GM18505 (cell line): Measurements from ENCODE around the gene MBNL2.

ENCODE experiments used
- ATAC-seq: cut with Tn5 transposase; IDR thresholded peaks from one replicate; pipeline ENCODE4 v1.9.1; 2021; ENCODE audit not compliant: unreplicated experiment
- POLR2A ChIP-seq: IDR thresholded peaks from 4 replicates; pipeline ENCODE4 v1.6.1; 2011; ENCODE audit warnings: borderline replicate concordance; ENCODE audit not compliant: insufficient read depth, insufficient read length; ENCODE audit errors: extremely low read depth

Gene MBNL2

GRCh38 chr13:97268772-97269171 is 46.6 kb downstream of the MBNL2 start:
- no peak for TF ChIP-seq POLR2A
- no peak for ATAC-seq

DNA sequence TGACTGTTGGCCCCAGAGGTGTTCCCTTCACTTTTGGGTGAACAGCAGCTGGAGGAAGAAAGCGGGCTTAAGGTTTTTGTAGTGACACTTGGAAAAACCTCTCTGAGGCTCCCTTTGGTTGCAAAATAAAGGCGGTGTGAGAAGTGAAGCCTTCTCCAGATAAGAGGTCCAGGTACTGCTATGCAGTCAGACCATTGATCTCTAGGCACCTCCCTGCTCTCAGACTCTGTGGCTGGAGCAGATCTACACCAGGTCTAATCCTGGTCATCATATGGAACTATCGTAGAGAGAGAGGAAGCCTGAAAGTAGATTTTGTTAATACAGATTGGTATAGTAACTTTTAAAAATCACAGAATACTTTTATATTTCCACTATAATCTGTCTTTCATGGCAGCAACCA is 47.5 kb downstream of the MBNL2 start:
- TF ChIP-seq POLR2A: no peak
- ATAC-seq: no peak

DNA sequence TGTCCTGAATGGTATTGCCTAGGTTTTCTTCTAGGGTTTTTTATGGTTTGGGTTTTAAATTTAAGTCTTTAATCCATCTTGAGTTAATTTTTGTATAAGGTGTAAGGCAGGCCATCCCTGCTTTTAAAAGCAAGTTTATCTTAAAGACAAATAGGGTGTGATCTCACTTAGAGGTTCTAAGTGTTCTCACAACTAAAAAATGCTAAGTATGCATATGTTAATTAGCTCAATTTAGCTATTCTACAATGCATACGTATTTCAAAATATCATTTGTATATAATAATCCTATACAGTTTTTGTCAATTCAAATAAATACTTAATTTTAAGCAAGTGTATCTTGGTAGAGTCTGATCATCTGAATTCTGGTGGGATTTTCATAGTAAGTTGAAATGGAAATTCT is 50.4 kb downstream of the MBNL2 start:
- ATAC-seq: no peak
- no peak for TF ChIP-seq POLR2A

GRCh38 chr13:97273341-97273831 is 51.3 kb downstream of the MBNL2 start:
- ATAC-seq: no peak

GRCh38 chr13:97274829-97275649 is 52.9 kb downstream of the MBNL2 start:
- ATAC-seq: no peak
- no peak for TF ChIP-seq POLR2A

More at GRCh38 chr13:97273341-97273831, 51.3 kb downstream of the MBNL2 start:
- no peak for TF ChIP-seq POLR2A

- no peak for TF ChIP-seq POLR2A
- no peak for ATAC-seq
Observed at GRCh38 chr13:97275776-97276501, 53.8 kb downstream of the MBNL2 start.

DNA sequence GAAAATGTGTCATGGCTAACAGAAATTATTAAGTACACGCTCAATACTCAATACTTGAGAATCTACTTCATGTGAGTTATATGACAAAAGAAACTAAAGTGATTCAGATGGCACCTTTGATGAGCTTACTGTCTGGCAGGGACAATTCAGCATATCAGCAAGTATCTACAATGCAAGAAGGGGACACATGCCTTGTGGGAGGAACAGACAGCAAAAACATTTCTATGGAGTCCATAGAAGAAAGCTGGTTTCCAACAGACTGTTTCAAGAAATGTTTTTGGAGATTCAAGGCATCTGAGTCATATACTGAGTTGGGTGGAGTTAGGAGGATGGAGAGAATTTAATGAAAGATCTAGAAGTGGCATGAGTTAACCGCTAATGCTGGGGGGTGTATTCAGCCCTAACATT is 54.7 kb downstream of the MBNL2 start:
- no peak for ATAC-seq
- no peak for TF ChIP-seq POLR2A

DNA sequence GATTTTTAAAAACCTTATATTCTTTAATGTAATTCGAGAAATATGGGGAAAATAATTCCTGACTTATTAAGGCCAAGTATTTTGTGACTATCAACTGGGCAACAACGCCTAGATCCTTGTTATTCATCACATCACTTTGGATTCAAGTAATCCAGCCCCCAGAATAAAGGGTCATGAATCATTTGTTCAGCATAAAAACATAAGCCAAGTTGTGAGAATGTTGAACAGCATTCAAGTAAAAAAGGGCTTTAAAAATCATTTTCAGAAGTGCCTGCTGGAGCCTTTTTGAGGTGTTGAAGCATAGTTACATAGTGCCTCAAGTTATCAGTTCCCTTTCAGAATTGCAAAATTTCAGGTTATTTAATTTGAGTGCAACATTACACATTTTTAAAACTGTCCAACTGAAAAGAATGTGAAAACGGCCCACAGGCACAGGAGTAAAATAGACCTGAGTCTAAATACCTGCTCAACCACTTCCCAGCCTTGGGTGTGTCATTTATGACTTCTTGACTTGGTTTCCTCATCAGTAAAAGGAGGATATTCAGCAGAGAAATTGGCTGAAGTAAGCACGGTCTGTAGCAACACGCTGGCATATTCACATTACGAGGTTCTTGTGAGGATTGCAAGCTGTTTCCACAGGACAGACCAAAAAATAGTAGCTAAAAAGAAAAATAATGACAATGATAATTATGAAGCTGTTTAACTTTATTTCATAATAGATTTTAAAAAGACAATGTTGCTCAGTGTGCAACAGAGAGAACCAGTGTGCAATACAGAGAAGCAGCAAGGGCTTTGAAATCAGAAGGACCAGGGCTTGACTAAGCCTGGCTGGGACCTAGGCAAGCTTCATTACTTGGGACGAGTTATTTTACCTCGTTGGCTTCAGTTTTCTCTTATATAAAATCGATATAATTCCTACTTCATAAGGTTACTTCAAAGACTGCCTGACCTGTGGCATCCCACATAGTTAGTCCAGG is 56.6 kb downstream of the MBNL2 start:
- TF ChIP-seq POLR2A: no peak
- ATAC-seq: no peak

DNA sequence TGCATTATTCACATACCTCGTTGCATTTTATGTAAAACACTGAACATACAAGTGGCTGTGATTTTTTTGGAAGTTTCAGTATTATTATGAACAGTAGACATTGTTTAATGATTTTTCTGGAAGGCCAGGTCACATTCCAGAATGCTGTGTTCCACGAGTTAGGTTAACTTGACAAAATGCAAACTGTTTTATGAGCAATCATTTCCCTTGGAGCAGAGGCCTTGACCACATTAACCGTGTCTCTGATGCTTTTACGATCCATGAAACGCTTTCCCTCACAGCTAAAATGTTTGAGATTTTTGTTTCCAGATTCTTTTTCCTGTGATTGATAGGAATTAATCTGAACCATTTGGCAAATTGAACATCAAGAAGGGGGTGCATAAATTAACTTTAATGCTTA is 57.8 kb downstream of the MBNL2 start:
- ATAC-seq: no peak
- TF ChIP-seq POLR2A: no peak

DNA sequence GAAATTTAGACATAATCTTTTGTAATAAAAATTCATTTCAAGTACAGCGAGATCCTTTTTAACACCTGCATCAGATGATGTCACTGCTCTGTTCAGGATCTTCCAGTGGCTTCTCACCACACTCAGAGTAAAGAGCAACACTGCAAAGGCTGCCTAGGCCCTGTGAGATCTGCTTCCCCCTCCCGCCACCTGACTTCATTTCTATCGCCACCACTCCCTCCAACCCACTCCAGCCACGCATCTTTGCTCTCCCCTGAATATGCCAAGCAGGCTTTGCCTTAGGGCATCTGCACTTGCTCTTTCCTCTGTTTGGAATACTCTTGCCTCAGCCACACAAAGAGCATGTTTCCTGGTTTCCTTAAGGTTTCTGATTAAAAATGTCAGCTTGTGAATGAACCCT is 58.3 kb downstream of the MBNL2 start:
- TF ChIP-seq POLR2A: no peak
- no peak for ATAC-seq

DNA sequence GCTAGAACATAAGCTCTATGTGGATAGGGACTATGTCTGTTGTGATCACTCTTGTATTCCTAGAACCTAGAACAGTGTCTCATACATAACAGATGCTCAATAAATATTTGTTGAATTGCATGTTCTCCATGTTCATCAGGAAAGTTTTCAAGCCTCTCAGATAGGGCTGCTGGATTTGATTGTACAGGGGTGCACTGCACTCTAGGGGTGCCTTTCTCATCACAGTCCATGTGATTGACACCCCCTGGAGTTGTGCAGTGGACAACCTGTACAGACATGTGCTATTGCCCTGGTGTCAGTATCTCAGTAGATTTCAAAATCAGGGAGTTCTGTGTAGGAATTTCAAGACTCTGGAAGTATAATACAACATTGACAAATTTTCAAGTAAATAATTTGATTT is 58.9 kb downstream of the MBNL2 start:
- ATAC-seq: no peak
- no peak for TF ChIP-seq POLR2A

DNA sequence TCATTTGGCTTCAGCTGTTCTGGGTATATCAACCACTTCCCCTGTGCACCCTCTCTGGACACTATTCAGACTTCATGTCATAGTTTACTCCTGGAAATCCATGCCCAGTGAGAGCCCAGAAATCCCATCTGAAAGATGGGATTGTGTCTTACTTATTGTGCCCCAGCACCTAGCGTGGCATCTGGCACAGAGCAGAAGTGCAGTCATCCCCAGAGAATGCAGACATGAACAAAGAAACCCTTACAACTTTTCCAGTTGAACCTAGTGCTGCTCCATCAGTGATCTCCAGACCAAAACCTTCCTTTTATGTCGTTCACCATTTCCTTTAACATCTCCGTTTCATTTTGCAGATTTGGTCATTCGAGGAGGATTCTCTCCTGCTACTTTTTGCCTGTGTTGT is 60.6 kb downstream of the MBNL2 start:
- ATAC-seq: no peak
- TF ChIP-seq POLR2A: no peak

DNA sequence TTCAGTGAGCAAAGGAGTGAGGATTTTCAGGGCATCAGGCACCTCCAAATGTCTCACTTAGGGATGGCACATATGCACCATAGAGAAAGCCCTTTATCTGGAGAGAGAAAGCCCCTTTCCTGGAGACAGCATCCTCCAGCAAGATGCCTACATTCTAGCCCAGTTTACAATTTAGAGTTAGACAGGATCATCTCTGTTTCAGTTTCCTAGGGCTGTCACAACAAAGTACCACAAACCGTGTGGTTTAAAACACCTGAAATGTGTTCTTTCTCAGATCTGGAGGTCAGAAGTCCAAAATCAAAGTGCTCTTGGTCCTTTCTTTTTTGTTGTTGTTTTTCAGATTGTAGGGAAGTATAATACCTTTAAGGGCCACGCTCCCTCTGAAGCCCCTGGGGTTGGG is 61.8 kb downstream of the MBNL2 start:
- no peak for ATAC-seq

More for the DNA sequence above, 61.8 kb downstream of the MBNL2 start:
- TF ChIP-seq POLR2A: no peak
